Ovary (tissue), 9 donors: ENCODE measurements around the gene NAXD. TPM values are rescaled to one million over a fixed set of nuclear protein-coding genes. Genes with fewer than 3 reads are reported as not detected.

Experiments used
- DNase-seq, 5 donors: peaks; one replicate each; pipeline ENCODE4 v3.0.0-alpha.2; 2019 to 2020
- H3K27ac ChIP-seq, 2 donors: fragments of 200-600 bp; one replicate each; pipeline versions ENCODE4 v1.5.1 to v1.8.0; 2019 to 2022
- H3K27me3 ChIP-seq: fragments of 200-600 bp; one replicate; pipeline ENCODE4 v1.8.0; 2022
- H3K36me3 ChIP-seq: fragments of 200-600 bp; sonication (generic); one replicate; pipeline ENCODE4 v1.5.1; 2019
- H3K4me1 ChIP-seq: one replicate; pipeline ENCODE4 v1.8.1; 2013; ENCODE audit warnings: mild to moderate bottlenecking, moderate library complexity; ENCODE audit not compliant: insufficient read depth
- H3K4me3 ChIP-seq: fragments of 200-600 bp; sonication (generic); one replicate; pipeline ENCODE4 v1.5.1; 2017
- H3K9me3 ChIP-seq, 2 donors: fragments of 200-600 bp in 1 of 2; sonication (generic) in 1 of 2; one replicate each; pipeline versions ENCODE4 v1.5.1 to v1.8.1; 2013 to 2019; ENCODE audit warnings: mild to moderate bottlenecking in 1 of 2, moderate library complexity in 1 of 2
- EP300 ChIP-seq: sonication (generic); formaldehyde crosslinking; IDR thresholded peaks from one replicate; pipeline ENCODE4 v1.6.1; 2017; ENCODE audit warnings: antibody characterized with exemption
- POLR2A ChIP-seq: fragments of 450-650 bp; IDR thresholded peaks from one replicate; pipeline ENCODE4 v1.6.1; 2017; ENCODE audit warnings: antibody characterized with exemption, mild to moderate bottlenecking, moderate library complexity
- WGBS, 3 donors: extraction: QIAGEN DNeasy Blood & Tissue Kit in 1 of 3; methylation state at CpG; one replicate each; pipeline versions ENCODE4 v1.1.5 to v1.1.7; 2013 to 2017; 5-methylcytosine and 5-hydroxymethylcytosine counted together
- intact Hi-C, 4 donors: fragments of 100-400 bp; cut with DNase I; formaldehyde crosslinking; loops; one replicate each; pipeline versions ENCODE4 v1.11.0 to v1.15.1; 2022 to 2023
- polyA plus RNA-seq, 2 donors: library from polyadenylated mRNA; stranded (reverse); fragments of 200-250 nt in 1 of 2; fragments of 350-450 nt in 1 of 2; fragmentation: Illumina TruSeq in 1 of 2; extraction: RNeasy Lipid Tissue Mini Kit (QIAGEN cat#74804) in 1 of 2; gene quantifications; one replicate each; pipeline ENCODE4 v1.2.3, GENCODE V29; 2013 to 2014
- total RNA-seq, 7 donors: library from RNA; depleted of rRNA in 2 of 7; stranded (reverse); fragments of >200 nt in 2 of 7; fragmentation: NEBNext Ultra II Directional in 3 of 7; extraction: Animal tissue kit (Norgen Biotek cat#: 25700) in 3 of 7; gene quantifications; one replicate each; pipeline versions ENCODE4 v1.1.0 to v1.2.4, GENCODE V29; 2016 to 2023
- TF ChIP-seq, protein P1 (sequence below), 3 donors: fragments of 450-650 bp in 2 of 3; fragments of 200-600 bp in 1 of 3; IDR thresholded peaks; one replicate each; pipeline versions ENCODE4 v1.5.1 to v1.8.0; 2016 to 2022; ENCODE audit warnings: antibody characterized with exemption in 3 of 3, mild to moderate bottlenecking in 1 of 3
- donor health status: DM: no; HTN: no; CAD: no; lungs with moderate emphysema.
- donor health status: DM: no; HTN: no; CAD: no.
- donor health status: Bipolar disorder and iron deficiency.
- donor health status: DM: yes; HTN: yes; CAD: no.
- donor health status: DM: no; HTN: no; CAD: no.
- donor health status: DM: yes; HTN: yes; CAD: no.

The NAXD gene
- total and polyA plus RNA-seq, 9 donors: 28.4 to 67.1 (median 48.5) TPM

DNA sequence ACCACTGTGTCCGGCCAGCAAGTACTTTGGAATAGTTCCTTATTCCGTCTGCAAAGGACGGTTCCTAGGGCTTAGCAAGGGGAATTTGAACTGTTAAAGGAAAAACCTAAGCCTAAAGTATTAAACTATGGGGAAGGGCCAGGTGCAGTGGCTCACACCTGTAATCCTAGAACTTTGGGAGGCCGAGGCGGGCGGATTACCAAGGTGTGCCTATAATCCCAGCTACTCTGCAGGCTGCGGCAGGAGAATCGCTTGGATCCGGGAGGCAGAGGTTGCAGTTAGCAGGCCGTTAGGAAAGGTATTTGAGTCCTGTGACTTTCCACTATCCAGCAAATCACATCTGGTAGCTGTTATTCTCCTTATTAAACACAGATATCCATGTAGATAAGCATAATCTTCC, 44.5 kb upstream of the NAXD start:
- Histone ChIP-seq H3K36me3 (no peaks in the 10 kb centered on the region), H3K27me3 (no peaks in the 10 kb centered on the region), H3K4me3 (no peak overlapping the region), H3K4me1 (no peaks in the 10 kb centered on the region), H3K9me3 (no peaks in the 10 kb centered on the region), H3K27ac (no peak overlapping the region)
- DNase-seq: no peak
- intact Hi-C loops: no loop called here
- 82 to 90% (median 84%) methylated on average over 10 of the region's 10 CpGs for WGBS, 3 donors
- no peak for TF ChIP-seq POLR2A
- TF ChIP-seq, protein P1, sequence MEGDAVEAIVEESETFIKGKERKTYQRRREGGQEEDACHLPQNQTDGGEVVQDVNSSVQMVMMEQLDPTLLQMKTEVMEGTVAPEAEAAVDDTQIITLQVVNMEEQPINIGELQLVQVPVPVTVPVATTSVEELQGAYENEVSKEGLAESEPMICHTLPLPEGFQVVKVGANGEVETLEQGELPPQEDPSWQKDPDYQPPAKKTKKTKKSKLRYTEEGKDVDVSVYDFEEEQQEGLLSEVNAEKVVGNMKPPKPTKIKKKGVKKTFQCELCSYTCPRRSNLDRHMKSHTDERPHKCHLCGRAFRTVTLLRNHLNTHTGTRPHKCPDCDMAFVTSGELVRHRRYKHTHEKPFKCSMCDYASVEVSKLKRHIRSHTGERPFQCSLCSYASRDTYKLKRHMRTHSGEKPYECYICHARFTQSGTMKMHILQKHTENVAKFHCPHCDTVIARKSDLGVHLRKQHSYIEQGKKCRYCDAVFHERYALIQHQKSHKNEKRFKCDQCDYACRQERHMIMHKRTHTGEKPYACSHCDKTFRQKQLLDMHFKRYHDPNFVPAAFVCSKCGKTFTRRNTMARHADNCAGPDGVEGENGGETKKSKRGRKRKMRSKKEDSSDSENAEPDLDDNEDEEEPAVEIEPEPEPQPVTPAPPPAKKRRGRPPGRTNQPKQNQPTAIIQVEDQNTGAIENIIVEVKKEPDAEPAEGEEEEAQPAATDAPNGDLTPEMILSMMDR (IDR thresholded peaks at IDR 0.05): no peak
- TF ChIP-seq EP300: no peak

DNA sequence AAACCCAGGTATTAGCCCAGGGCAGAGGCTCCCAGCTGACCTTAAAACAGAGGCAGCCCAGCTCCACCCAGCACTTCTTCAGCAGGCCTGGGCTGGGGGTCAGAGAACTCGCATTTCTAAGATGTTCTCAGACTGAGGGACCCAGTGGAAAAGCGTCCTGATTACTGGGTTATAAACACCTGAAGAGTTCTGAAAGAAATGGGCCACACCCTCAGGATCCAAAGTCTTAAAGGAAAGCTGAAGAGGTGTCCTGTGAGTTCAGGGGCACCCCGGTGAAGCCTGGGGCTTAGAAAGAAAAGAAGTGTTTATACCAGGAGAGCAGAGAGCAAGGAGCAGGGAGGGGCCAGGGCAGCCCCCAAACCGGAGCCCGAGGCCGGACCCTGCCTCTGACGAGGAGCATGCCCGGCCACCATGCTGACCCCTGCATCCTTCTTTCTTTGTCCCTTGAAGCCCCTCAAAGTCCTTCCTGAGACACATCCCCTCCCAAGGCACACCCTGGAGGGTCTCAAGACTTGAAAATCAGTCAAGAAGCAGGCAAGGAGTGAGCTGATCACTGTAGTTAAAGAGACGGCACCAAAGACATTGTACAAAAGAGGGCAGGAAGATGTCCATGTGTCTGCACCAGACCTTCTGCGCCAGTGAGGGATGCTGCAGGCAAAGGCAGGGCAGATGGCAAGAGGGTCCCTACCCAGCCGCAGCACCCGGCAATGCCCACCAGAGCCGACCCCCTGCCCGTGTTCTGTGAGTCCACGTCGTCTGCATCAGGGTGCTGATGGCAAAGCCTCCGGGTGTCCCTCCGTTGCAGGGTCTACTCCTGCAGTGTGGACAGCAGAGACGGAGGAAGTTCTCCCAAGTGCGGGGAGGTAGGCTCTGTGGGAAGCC, 43.2 kb upstream of the NAXD start:
- H3K36me3 ChIP-seq: no peaks in the 10 kb centered on the region
- H3K4me3 ChIP-seq: no peak overlapping the region
- DNase-seq: no peak
- H3K9me3 ChIP-seq: no peaks in the 10 kb centered on the region
- intact Hi-C loops: no loop called here
- H3K27me3 ChIP-seq: no peaks in the 10 kb centered on the region
- H3K4me1 ChIP-seq: no peaks in the 10 kb centered on the region
- TF ChIP-seq EP300 (no peak), POLR2A (no peak)
- TF ChIP-seq, protein P1 (IDR thresholded peaks at IDR 0.05): no peak
- 81 to 86% (median 85%) methylated on average over 20 of the region's 20 CpGs for WGBS, 3 donors
- H3K27ac ChIP-seq: no peak overlapping the region

DNA sequence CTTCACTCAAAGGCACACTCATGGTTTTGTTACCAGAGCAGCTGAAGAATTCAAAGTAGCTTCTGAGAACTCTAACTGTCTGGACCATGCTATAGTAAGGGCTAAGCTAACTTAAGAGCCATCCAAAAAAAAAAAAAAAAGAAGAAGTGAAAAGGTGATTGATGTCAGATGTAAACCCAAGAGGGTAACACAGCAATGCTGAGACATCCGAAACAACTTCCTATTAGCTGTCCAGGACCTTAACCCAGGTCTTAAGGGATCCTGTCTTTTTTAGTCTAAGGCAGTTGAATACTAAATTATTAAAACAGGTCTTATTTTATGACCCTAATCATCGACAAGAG, 42.6 kb upstream of the NAXD start:
- TF ChIP-seq, protein P1 (IDR thresholded peaks at IDR 0.05): no peak
- TF ChIP-seq EP300 (no peak), POLR2A (no peak)
- no peaks in the 10 kb centered on the region for H3K4me1 ChIP-seq
- H3K36me3 ChIP-seq: no peaks in the 10 kb centered on the region
- intact Hi-C loops: no loop called here
- 72 to 79% (median 77%) methylated on average over 2 of the region's 2 CpGs for WGBS, 3 donors
- DNase-seq: no peak
- H3K27ac ChIP-seq: no peak overlapping the region
- H3K9me3 ChIP-seq: no peaks in the 10 kb centered on the region
- no peak overlapping the region for H3K4me3 ChIP-seq
- H3K27me3 ChIP-seq: no peaks in the 10 kb centered on the region

DNA sequence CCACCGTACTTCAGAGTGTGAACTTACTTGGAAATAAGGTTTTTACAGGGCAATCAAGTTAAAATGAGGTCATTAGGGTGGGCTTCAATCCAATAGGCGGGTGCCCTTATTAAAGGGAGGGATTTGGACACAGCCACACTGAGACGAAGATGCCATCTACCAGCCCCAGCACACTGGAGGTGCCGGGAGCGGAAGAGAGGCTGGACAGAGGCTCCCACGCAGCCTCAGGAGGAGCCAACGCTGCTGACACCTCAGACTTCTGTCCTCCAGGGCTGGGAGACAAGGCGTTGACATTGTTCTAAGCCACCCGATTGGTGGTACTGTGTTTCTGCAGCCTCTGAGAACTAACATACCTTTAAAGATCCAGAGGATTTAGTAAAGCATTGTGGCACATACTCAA, 41.2 kb upstream of the NAXD start:
- TF ChIP-seq, protein P1 (IDR thresholded peaks at IDR 0.05): no peak
- no peak for TF ChIP-seq POLR2A
- TF ChIP-seq EP300: no peak
- H3K27me3 ChIP-seq: no peaks in the 10 kb centered on the region
- no peak for DNase-seq
- intact Hi-C loops: no loop called here
- H3K4me3 ChIP-seq: no peak overlapping the region
- H3K36me3 ChIP-seq: no peaks in the 10 kb centered on the region
- no peak overlapping the region for H3K27ac ChIP-seq
- no peaks in the 10 kb centered on the region for H3K9me3 ChIP-seq
- 46 to 60% (median 55%) methylated on average over 9 of the region's 9 CpGs for whole genome bisulfite sequencing, 3 donors
- H3K4me1 ChIP-seq: no peaks in the 10 kb centered on the region
